Fibroblast of villous mesenchyme (primary cell): ENCODE measurements around the gene IGSF10. TPM values are rescaled to one million over a fixed set of nuclear protein-coding genes. Genes with fewer than 3 reads are reported as not detected.

Source experiments
- small RNA-seq: library from RNA; depleted of rRNA; stranded (forward); fragments of <200 nt; gene quantifications from one replicate; pipeline ENCODE3, GENCODE V24; 2012
- total RNA-seq: library from RNA; depleted of rRNA; stranded (reverse); fragments of >200 nt; gene quantifications from 2 replicates; pipeline ENCODE4 v1.2.3, GENCODE V29; 2012

The IGSF10 gene
- total RNA-seq, 1 donor = 2.2 TPM

Small RNA genes within 50 kb of the gene (small RNA-seq; reads per million reads assigned to genes)
- not detected for gene AC117454.1

Other genes with a start within 250 kb of the IGSF10 start
- not detected in 2 replicates for gene P2RY14, start 182.5 kb downstream of the IGSF10 start, total RNA-seq
- 0.43 TPM in 1 of 2 replicates, not detected in the other for gene GPR87, start 144.2 kb downstream of the IGSF10 start, total RNA-seq
- gene P2RY13, start 131.5 kb downstream of the IGSF10 start, total RNA-seq = not detected in 2 replicates
- gene P2RY12, start 76.3 kb downstream of the IGSF10 start, total RNA-seq = under 0.01 TPM in 1 of 2 replicates, not detected in the other